LoVo (cell line): Measurements from ENCODE around the gene TARP.

ENCODE experiments used
- DNase-seq: peaks from one replicate; pipeline ENCODE4 v3.0.0-alpha.2; 2016; ENCODE audit warnings: low spot score

Gene TARP

GRCh38 chr7:38273286-38273995 lies at the start of gene TARP:
TARP (minus strand) TSS chr7:38273636.
- DNase-seq: no peak

GRCh38 chr7:38323156-38323555 lies 49.7 kb upstream of the TARP start:
- DNase-seq: no peak

- DNase-seq: no peak
Measured at GRCh38 chr7:38322461-38322860, 49.0 kb upstream of the TARP start.

GRCh38 chr7:38321967-38322366 lies 48.5 kb upstream of the TARP start:
- no peak for DNase-seq

- DNase-seq: no peak
Measured at GRCh38 chr7:38321515-38321944, 48.1 kb upstream of the TARP start.

GRCh38 chr7:38321050-38321449 lies 47.6 kb upstream of the TARP start:
- DNase-seq: no peak

- no peak for DNase-seq
Measured at GRCh38 chr7:38319873-38320272, 46.4 kb upstream of the TARP start.

- DNase-seq: peak; percentile 56
Measured at GRCh38 chr7:38318803-38319416, 45.5 kb upstream of the TARP start.

- no peak for DNase-seq
Measured at GRCh38 chr7:38318241-38318640, 44.8 kb upstream of the TARP start.

GRCh38 chr7:38317515-38317914 lies 44.1 kb upstream of the TARP start:
- DNase-seq: no peak

GRCh38 chr7:38316733-38317360 lies 43.4 kb upstream of the TARP start:
- DNase-seq: no peak

- DNase-seq: no peak
Measured at GRCh38 chr7:38315410-38315809, 42.0 kb upstream of the TARP start.

- DNase-seq: no peak
Measured at GRCh38 chr7:38312821-38313220, 39.4 kb upstream of the TARP start.

GRCh38 chr7:38311329-38311937 lies 38.0 kb upstream of the TARP start:
- DNase-seq: no peak

GRCh38 chr7:38310591-38311101 lies 37.2 kb upstream of the TARP start:
- no peak for DNase-seq

GRCh38 chr7:38309555-38309954 lies 36.1 kb upstream of the TARP start:
- DNase-seq: no peak

GRCh38 chr7:38308140-38308539 lies 34.7 kb upstream of the TARP start:
- DNase-seq: no peak

GRCh38 chr7:38307640-38308039 lies 34.2 kb upstream of the TARP start:
- no peak for DNase-seq

- DNase-seq: no peak
Measured at GRCh38 chr7:38306914-38307313, 33.5 kb upstream of the TARP start.

- peak; percentile 19 for DNase-seq
Measured at GRCh38 chr7:38306171-38306570, 32.7 kb upstream of the TARP start.

- no peak for DNase-seq
Measured at GRCh38 chr7:38303866-38304265, 30.4 kb upstream of the TARP start.

- DNase-seq: no peak
Measured at GRCh38 chr7:38300175-38300574, 26.7 kb upstream of the TARP start.
